IPS-15b (cell line): ENCODE results near the gene TDP2.
"Not testable (repeated sequence)": the region's sequence is repeated elsewhere in the genome, so short reads cannot be mapped to it uniquely, and the experiment has no call there.

Source experiments
- H3K27me3 ChIP-seq: one replicate; pipeline ENCODE4 v1.6.1; 2013; ENCODE audit warnings: low read length; ENCODE audit not compliant: control insufficient read depth, insufficient read depth
- H3K36me3 ChIP-seq: one replicate; pipeline ENCODE4 v1.6.1; 2013; ENCODE audit warnings: low read length; ENCODE audit not compliant: control insufficient read depth, insufficient read depth
- H3K4me1 ChIP-seq: one replicate; pipeline ENCODE4 v1.6.1; 2013; ENCODE audit warnings: mild to moderate bottlenecking, low read length; ENCODE audit not compliant: control insufficient read depth, insufficient read depth
- H3K4me3 ChIP-seq: one replicate; pipeline ENCODE4 v1.5.1; 2013; ENCODE audit warnings: low read depth, low read length
- H3K9ac ChIP-seq: one replicate; pipeline ENCODE4 v1.6.1; 2013; ENCODE audit warnings: low read depth, mild to moderate bottlenecking, low read length
- H3K9me3 ChIP-seq: one replicate; pipeline ENCODE4 v1.6.1; 2013; ENCODE audit warnings: mild to moderate bottlenecking, low read length; ENCODE audit not compliant: control insufficient read depth, insufficient read depth

TDP2 gene

GRCh38 chr6:24640631-24641030, 26.1 kb downstream of the TDP2 start:
- H3K9me3 ChIP-seq, H3K36me3 ChIP-seq, H3K4me3 ChIP-seq, H3K27me3 ChIP-seq, H3K4me1 ChIP-seq, H3K9ac ChIP-seq: not testable (repeated sequence)

GRCh38 chr6:24640166-24640565, 26.5 kb downstream of the TDP2 start:
- peaks cover 3% of the 10 kb centered on the region for H3K9me3 ChIP-seq
- H3K4me3 ChIP-seq, result no peak overlapping the region

GRCh38 chr6:24636681-24637080, 30.0 kb downstream of the TDP2 start:
- Histone ChIP-seq H3K4me1 (peaks cover under 1% of the 10 kb centered on the region), H3K9ac (no peak overlapping the region), H3K36me3 (no peaks in the 10 kb centered on the region), H3K27me3 (no peaks in the 10 kb centered on the region), H3K4me3 (no peak overlapping the region), H3K9me3 (peaks cover 3% of the 10 kb centered on the region)

More at GRCh38 chr6:24640166-24640565, 26.5 kb downstream of the TDP2 start:
- peaks cover 4% of the 10 kb centered on the region for H3K27me3 ChIP-seq
- H3K36me3 ChIP-seq, result no peaks in the 10 kb centered on the region
- no peak overlapping the region for H3K9ac ChIP-seq
- H3K4me1 ChIP-seq, result no peaks in the 10 kb centered on the region

- Histone ChIP-seq H3K4me1 (peaks cover 11% of the 10 kb centered on the region), H3K9me3 (peaks cover 3% of the 10 kb centered on the region), H3K36me3 (no peaks in the 10 kb centered on the region), H3K4me3 (no peak overlapping the region), H3K9ac (no peak overlapping the region), H3K27me3 (no peaks in the 10 kb centered on the region)
These were observed 34.1 kb downstream of the TDP2 start for GRCh38 chr6:24632573-24632972.

GRCh38 chr6:24631671-24632070, 35.0 kb downstream of the TDP2 start:
- Histone ChIP-seq H3K36me3 (no peaks in the 10 kb centered on the region), H3K27me3 (no peaks in the 10 kb centered on the region), H3K4me1 (peaks cover 11% of the 10 kb centered on the region), H3K9ac (no peak overlapping the region), H3K9me3 (peaks cover 3% of the 10 kb centered on the region), H3K4me3 (no peak overlapping the region)

- H3K4me3 ChIP-seq, result no peak overlapping the region
- peaks cover 11% of the 10 kb centered on the region for H3K4me1 ChIP-seq
- H3K27me3 ChIP-seq, result no peaks in the 10 kb centered on the region
- H3K36me3 ChIP-seq, result no peaks in the 10 kb centered on the region
- peaks cover 3% of the 10 kb centered on the region for H3K9me3 ChIP-seq
- H3K9ac ChIP-seq, result no peak overlapping the region
These were observed 35.7 kb downstream of the TDP2 start for GRCh38 chr6:24630856-24631505.

- H3K9ac ChIP-seq, result no peak overlapping the region
- no peaks in the 10 kb centered on the region for H3K27me3 ChIP-seq
- no peaks in the 10 kb centered on the region for H3K36me3 ChIP-seq
- no peaks in the 10 kb centered on the region for H3K9me3 ChIP-seq
- no peaks in the 10 kb centered on the region for H3K4me1 ChIP-seq
- H3K4me3 ChIP-seq, result no peak overlapping the region
These were observed 44.9 kb downstream of the TDP2 start for GRCh38 chr6:24621626-24622289.

GRCh38 chr6:24620637-24621036, 46.1 kb downstream of the TDP2 start:
- no peak overlapping the region for H3K4me3 ChIP-seq
- H3K36me3 ChIP-seq, result no peaks in the 10 kb centered on the region
- H3K27me3 ChIP-seq, result no peaks in the 10 kb centered on the region
- no peaks in the 10 kb centered on the region for H3K9me3 ChIP-seq
- no peaks in the 10 kb centered on the region for H3K4me1 ChIP-seq
- H3K9ac ChIP-seq, result no peak overlapping the region

- Histone ChIP-seq H3K9me3 (no peaks in the 10 kb centered on the region), H3K4me1 (no peaks in the 10 kb centered on the region), H3K36me3 (no peaks in the 10 kb centered on the region), H3K4me3 (no peak overlapping the region), H3K9ac (no peak overlapping the region), H3K27me3 (no peaks in the 10 kb centered on the region)
These were observed 47.0 kb downstream of the TDP2 start for GRCh38 chr6:24619661-24620060.

- no peak overlapping the region for H3K4me3 ChIP-seq
- H3K27me3 ChIP-seq, result no peaks in the 10 kb centered on the region
- no peaks in the 10 kb centered on the region for H3K36me3 ChIP-seq
- no peaks in the 10 kb centered on the region for H3K4me1 ChIP-seq
- H3K9me3 ChIP-seq, result no peaks in the 10 kb centered on the region
- H3K9ac ChIP-seq, result no peak overlapping the region
These were observed 52.1 kb downstream of the TDP2 start for GRCh38 chr6:24614648-24615047.

GRCh38 chr6:24614043-24614420, 52.7 kb downstream of the TDP2 start:
- no peak overlapping the region for H3K9ac ChIP-seq
- H3K4me1 ChIP-seq, result no peaks in the 10 kb centered on the region
- no peak overlapping the region for H3K4me3 ChIP-seq

GRCh38 chr6:24613361-24614042, 53.2 kb downstream of the TDP2 start:
- H3K4me3 ChIP-seq, result no peak overlapping the region
- no peaks in the 10 kb centered on the region for H3K27me3 ChIP-seq
- H3K4me1 ChIP-seq, result no peaks in the 10 kb centered on the region
- no peaks in the 10 kb centered on the region for H3K9me3 ChIP-seq
- no peak overlapping the region for H3K9ac ChIP-seq
- no peaks in the 10 kb centered on the region for H3K36me3 ChIP-seq

More at GRCh38 chr6:24614043-24614420, 52.7 kb downstream of the TDP2 start:
- no peaks in the 10 kb centered on the region for H3K27me3 ChIP-seq
- H3K9me3 ChIP-seq, result no peaks in the 10 kb centered on the region
- no peaks in the 10 kb centered on the region for H3K36me3 ChIP-seq
